Keratinocyte (primary cell): ENCODE results near the gene GNB1L. TPM values are rescaled to one million over a fixed set of nuclear protein-coding genes. Genes with fewer than 3 reads are reported as not detected.
A peak's percentile ranks its signal among the peaks of the same experiment; 100 is the strongest.

Source experiments
- DNase-seq: peaks from one replicate; pipeline ENCODE4 v3.0.0-alpha.2; 2011; ENCODE audit warnings: low read depth, missing footprints, low spot score
- FAIRE-seq: peaks from 2 replicates; lab custom pipeline; 2011; peaks lifted over from hg19 to GRCh38; lab: Jason Lieb, UNC
- H2AFZ ChIP-seq: 2 replicates; pipeline ENCODE4 v1.6.0; 2012; ENCODE audit warnings: low read length, control low read depth, inconsistent platforms; ENCODE audit not compliant: control insufficient read depth
- H3K27ac ChIP-seq: 2 replicates; pipeline ENCODE4 v1.5.1; 2011; ENCODE audit warnings: low read length; ENCODE audit not compliant: control insufficient read depth, insufficient read depth
- H3K27me3 ChIP-seq: 3 replicates; pipeline ENCODE4 v1.6.0; 2011; ENCODE audit warnings: low read length; ENCODE audit not compliant: control insufficient read depth, insufficient read depth; ENCODE audit errors: extremely low read depth
- H3K36me3 ChIP-seq, 2 experiments: 2 replicates in 1 of 2; 3 replicates in 1 of 2; pipeline ENCODE4 v1.5.1; 2011; ENCODE audit warnings: low read length in 2 of 2, mild to moderate bottlenecking in 1 of 2; ENCODE audit not compliant: control insufficient read depth in 2 of 2, insufficient read depth in 2 of 2; ENCODE audit errors: extremely low read depth in 1 of 2
- H3K4me1 ChIP-seq: 3 replicates; pipeline ENCODE4 v1.5.1; 2011; ENCODE audit warnings: low read length; ENCODE audit not compliant: control insufficient read depth, insufficient read depth; ENCODE audit errors: extremely low read depth
- H3K4me2 ChIP-seq: 3 replicates; pipeline ENCODE4 v1.6.0; 2011; ENCODE audit warnings: low read depth, low read length; ENCODE audit not compliant: control insufficient read depth, insufficient read depth; ENCODE audit errors: extremely low read depth
- H3K4me3 ChIP-seq, 3 experiments: fragments of 200-600 bp in 1 of 3; sonication (generic) in 1 of 3; 2 replicates in 2 of 3; 3 replicates in 1 of 3; pipeline ENCODE4 v1.5.1; 2011 to 2016; ENCODE audit warnings: low read length in 3 of 3, mild to moderate bottlenecking in 3 of 3, control low read depth in 2 of 3, inconsistent platforms in 1 of 3, low read depth in 1 of 3, mixed read lengths in 1 of 3, mixed run types in 1 of 3, moderate library complexity in 1 of 3; ENCODE audit not compliant: control insufficient read depth in 2 of 3, insufficient read depth in 2 of 3; ENCODE audit errors: extremely low read depth in 1 of 3
- H3K79me2 ChIP-seq: 2 replicates; pipeline ENCODE4 v1.6.0; 2012; ENCODE audit warnings: low read length; ENCODE audit not compliant: control insufficient read depth, insufficient read depth
- H3K9ac ChIP-seq: 3 replicates; pipeline ENCODE4 v1.6.0; 2011; ENCODE audit warnings: low read length; ENCODE audit not compliant: control insufficient read depth, insufficient read depth; ENCODE audit errors: extremely low read depth
- H3K9me1 ChIP-seq: 3 replicates; pipeline ENCODE4 v1.6.0; 2011; ENCODE audit warnings: low read length; ENCODE audit not compliant: control insufficient read depth, insufficient read depth; ENCODE audit errors: extremely low read depth
- H3K9me3 ChIP-seq: 2 replicates; pipeline ENCODE4 v1.5.1; 2012; ENCODE audit warnings: low read depth, low read length; ENCODE audit not compliant: control insufficient read depth
- H4K20me1 ChIP-seq: 3 replicates; pipeline ENCODE4 v1.6.0; 2011; ENCODE audit warnings: low read length; ENCODE audit not compliant: control insufficient read depth, insufficient read depth; ENCODE audit errors: extremely low read depth
- CTCF ChIP-seq, 3 experiments: IDR thresholded peaks in 1 of 3; conservative IDR thresholded peaks in 1 of 3; optimal IDR thresholded peaks in 1 of 3; 2 replicates in 2 of 3; 3 replicates in 1 of 3; pipeline versions ENCODE3 to v1.5.1; 2011; ENCODE audit warnings: low read length in 3 of 3, mild to moderate bottlenecking in 3 of 3, moderate library complexity in 2 of 3, control low read depth in 1 of 3, inconsistent platforms in 1 of 3; ENCODE audit not compliant: insufficient read depth in 2 of 3; ENCODE audit errors: extremely low read depth in 1 of 3
- EZH2 ChIP-seq: IDR thresholded peaks from one replicate; pipeline ENCODE4 v1.6.1; 2012; ENCODE audit warnings: inconsistent platforms, mild to moderate bottlenecking, low read length, moderate library complexity
- dilution Hi-C: fragments of 300-500 bp; cut with MboI; formaldehyde crosslinking; loops from one replicate; pipeline ENCODE4 v1.7.0; 2020; ENCODE audit warnings: low sequenced_read_pairs; ENCODE audit not compliant: extremely low pct_ligation_motif_present
- polyA plus RNA-seq, 5 experiments: library from polyadenylated mRNA; depleted of rRNA in 3 of 5; stranded (reverse) in 3 of 5; stranded (forward) in 1 of 5; unstranded in 1 of 5; fragments of >200 nt; gene quantifications; 1 replicate in 1 of 5; 2 replicates in 3 of 5; 3 replicates in 1 of 5; pipeline versions ENCODE4 v1.2.1 to v1.2.3, GENCODE V29; 2011 to 2012; ENCODE audit warnings: missing spikeins in 2 of 5, low read depth in 1 of 5, low replicate concordance in 1 of 5

The GNB1L gene
- polyA plus RNA-seq, 1 donor (not counting 4 experiments of a cell fraction or from before 2014, with no cell fraction given), result 2.0 TPM

- no peak for TF ChIP-seq EZH2
- TF ChIP-seq CTCF (optimal IDR thresholded peaks at IDR 0.05 in 1 of 3, IDR thresholded peaks at IDR 0.05 in 1 of 3, conservative IDR thresholded peaks at IDR 0.05 in 1 of 3; ENCODE audit: extremely low read depth in 1 of 3, insufficient read depth in 2 of 3, low read length in 3 of 3), result no peak
- dilution Hi-C loops, result no loop called here
- H3K4me1 ChIP-seq, result peaks cover 19% of the 10 kb centered on the region
- no peak overlapping the region for H2AFZ ChIP-seq
- H3K27ac ChIP-seq, result no peak overlapping the region
- no peak for DNase-seq
- no peaks in the 10 kb centered on the region for H3K9me1 ChIP-seq
- peaks cover 0 to under 1% of the 10 kb centered on the region in 2 experiments for H3K36me3 ChIP-seq
- peaks cover 5% of the 10 kb centered on the region for H4K20me1 ChIP-seq
- no peak overlapping the region for H3K4me3 ChIP-seq
- no peaks in the 10 kb centered on the region for H3K27me3 ChIP-seq
- H3K9me3 ChIP-seq, result no peaks in the 10 kb centered on the region
- FAIRE-seq, result no peak
- H3K79me2 ChIP-seq, result peaks cover 31% of the 10 kb centered on the region
- no peak overlapping the region for H3K9ac ChIP-seq
- H3K4me2 ChIP-seq, result no peak overlapping the region
Observed at GRCh38 chr22:19857382-19857781, 2.7 kb upstream of the GNB1L start.

- Histone ChIP-seq H2AFZ (peak overlapping the region; percentile 84), H4K20me1 (peaks cover 9% of the 10 kb centered on the region), H3K36me3 (peaks cover 8 to 12% of the 10 kb centered on the region in 2 experiments), H3K79me2 (peaks cover 47% of the 10 kb centered on the region), H3K4me2 (peak overlapping the region; percentile 78), H3K27ac (peak overlapping the region; percentile 63), H3K27me3 (no peaks in the 10 kb centered on the region), H3K9ac (peak overlapping the region; percentile 87), H3K9me3 (no peaks in the 10 kb centered on the region), H3K4me1 (peaks cover 35% of the 10 kb centered on the region), H3K4me3 (peak overlapping the region; percentile 89 to 93 (median 93)), H3K9me1 (no peaks in the 10 kb centered on the region)
- dilution Hi-C loops, result no loop called here
- peak; percentile 56 for FAIRE-seq
- DNase-seq, result no peak
- TF ChIP-seq CTCF (optimal IDR thresholded peaks at IDR 0.05 in 1 of 3, IDR thresholded peaks at IDR 0.05 in 1 of 3, conservative IDR thresholded peaks at IDR 0.05 in 1 of 3; ENCODE audit: extremely low read depth in 1 of 3, insufficient read depth in 2 of 3, low read length in 3 of 3), result no peak
- no peak for TF ChIP-seq EZH2
Observed at GRCh38 chr22:19855504-19856409, 1.1 kb upstream of the GNB1L start.
